NB4 (cell line): ENCODE measurements around the gene ANO9.

ENCODE experiments used
- CTCF ChIP-seq: IDR thresholded peaks from one replicate; pipeline ENCODE4 v1.5.1; 2012; ENCODE audit warnings: low read depth, low read length
- MAX ChIP-seq: IDR thresholded peaks from 2 replicates; pipeline ENCODE4 v1.6.1; 2011; ENCODE audit warnings: low read depth, low read length
- POLR2A ChIP-seq: IDR thresholded peaks from 2 replicates; pipeline ENCODE4 v1.6.1; 2011; ENCODE audit warnings: mild to moderate bottlenecking; ENCODE audit not compliant: insufficient read length; ENCODE audit errors: extremely low read depth

GRCh38 chr11:455566-456147 lies 13.8 kb upstream of the ANO9 start:
- TF ChIP-seq MAX (no peak), CTCF (no peak), POLR2A (no peak)
